ENCODE measurements around the gene SIAH3.

The SIAH3 gene

DNA sequence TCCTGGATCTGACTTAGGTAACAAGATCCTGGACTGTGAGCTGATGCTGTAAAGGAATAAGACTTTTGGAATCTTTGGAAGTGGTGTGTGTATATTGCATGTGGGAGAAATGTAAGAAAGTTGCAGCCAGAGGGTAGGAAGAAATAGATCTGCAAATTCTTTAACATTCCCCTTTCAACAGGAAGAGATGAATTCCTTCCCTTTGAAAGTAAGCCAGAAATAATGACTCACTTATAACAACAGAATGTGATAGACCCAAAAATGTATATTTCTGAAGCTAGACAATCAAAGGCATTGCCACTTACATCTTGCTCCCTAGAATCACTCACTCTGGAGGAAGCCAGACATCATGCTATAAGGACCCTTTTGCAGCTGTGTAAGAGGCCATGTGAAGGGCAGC, 9.8 kb upstream of the SIAH3 start:
- no peak for FAIRE-seq

DNA sequence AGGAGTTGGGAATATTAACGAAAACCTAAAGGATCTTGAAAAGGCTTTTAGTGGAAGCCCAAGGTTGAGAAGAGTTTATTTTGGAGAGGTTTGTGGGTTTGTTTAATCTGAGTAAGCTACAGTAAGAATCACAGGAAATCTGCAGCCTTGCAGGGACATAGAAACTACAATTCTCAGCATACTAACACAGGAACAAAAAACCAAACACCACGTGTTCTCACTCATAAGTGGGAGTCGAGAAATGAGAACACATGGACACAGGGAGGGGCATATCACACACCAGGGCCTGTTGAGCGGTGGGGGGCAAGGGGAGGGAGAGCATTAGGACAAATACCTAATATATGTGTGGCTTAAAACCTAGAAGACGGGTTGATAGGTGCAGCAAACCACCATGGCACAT, 8.7 kb upstream of the SIAH3 start:
- FAIRE-seq = no peak

DNA sequence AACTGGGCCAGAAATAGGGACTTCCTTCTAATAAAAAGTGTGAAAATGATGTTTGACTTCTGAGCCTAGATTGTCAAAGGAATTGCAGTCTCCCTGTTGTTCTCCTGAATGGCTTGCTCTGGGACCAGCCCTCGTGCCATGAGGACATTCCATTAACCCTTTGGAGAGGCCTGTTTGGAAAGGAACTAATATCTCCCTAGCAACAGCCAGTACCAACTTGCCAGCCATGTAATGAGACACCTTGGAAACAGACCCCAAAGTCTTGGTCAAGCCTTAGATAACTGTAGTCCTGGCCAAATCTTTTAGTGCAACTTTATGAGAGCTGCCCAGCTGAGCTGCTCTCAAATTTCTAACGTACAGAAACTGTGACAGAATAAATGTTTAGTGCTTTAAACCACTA, 8.2 kb upstream of the SIAH3 start:
- FAIRE-seq = no peak

DNA sequence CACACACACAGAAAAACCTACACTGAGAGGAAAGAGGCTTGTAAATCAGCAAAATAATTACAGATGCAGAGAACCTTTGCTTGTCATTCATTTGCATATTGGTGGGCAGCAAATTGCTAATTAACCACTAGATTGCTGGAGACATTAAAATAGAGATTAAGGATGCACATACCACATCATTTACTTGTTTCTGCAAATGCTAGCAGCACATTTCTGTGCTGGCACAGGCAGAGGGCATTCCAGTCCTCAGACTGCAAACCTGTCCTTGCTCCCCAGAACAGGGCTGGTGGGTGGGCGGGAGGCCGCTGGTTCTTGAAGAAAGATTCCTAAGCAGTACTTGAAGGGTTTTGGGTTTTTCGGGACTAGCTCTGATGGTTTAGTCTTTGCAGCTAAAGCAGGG, 941 bp upstream of the SIAH3 start:
- FAIRE-seq = no peak

DNA sequence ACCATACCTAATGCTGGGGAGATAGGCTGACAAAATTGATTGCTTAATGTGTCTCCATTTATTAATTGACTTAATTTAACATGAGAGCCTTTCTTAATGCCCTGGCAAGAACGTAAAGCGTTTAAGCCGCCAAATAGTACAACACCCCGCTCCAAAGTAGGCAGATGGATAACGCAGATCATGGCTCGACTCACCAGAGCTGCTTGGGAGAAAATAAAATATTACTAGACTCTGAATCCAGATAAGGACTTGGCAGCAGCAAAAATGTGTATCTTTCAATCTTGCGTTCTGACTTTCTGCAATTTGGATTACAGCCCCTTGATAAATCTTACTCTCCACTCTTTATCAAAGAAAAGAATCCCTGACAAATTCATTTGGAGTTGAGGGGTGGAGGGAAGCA, 403 bp upstream of the SIAH3 start:
- no peak for FAIRE-seq

DNA sequence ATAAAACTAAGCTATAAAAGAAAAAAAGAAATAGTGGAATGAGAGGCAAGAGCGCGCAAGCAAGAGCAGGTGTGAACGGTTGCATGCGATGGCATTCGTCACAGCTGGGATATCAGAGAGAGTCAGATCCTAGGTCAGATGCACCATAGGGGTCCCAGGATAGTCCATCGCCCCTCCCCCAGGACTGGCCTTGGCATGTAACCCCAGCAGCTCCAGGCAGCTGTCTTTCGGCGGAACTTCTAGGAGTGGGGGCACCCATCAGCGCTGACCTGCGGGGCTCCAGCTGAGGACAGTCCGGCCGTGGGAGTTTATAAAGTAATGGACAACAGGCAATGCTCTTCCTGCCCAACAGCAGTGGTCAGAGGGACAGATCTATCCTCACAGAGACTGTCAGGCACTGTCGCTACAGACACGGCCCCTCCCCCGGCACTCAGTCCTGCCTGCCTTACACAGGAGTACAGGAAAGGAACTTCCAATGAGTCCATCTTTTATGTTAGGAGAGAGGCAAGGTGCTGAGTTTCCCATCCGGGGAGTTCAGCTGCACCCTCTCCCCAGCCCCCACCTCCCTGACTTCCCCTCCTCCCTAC, 1.4 kb downstream of the SIAH3 start:
- FAIRE-seq = no peak

DNA sequence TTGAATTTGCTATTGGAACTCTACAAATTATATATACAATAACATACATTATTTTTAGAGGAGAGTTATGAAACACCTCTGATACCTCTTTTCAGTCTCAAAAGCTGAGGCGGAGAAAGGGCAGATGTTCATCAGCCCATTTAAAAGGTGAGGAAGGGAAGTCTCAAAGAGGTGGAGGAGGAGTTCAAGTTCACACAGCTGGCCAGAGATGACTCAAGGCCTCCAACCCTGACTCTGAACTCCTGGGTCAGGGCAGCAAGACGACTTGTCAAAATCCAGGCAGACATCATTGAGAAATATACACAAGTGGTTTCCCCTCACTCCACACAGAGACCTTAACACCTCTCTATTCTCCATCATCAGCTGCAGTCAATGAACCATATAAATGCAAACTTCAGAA, 2.1 kb downstream of the SIAH3 start:
- FAIRE-seq = no peak

DNA sequence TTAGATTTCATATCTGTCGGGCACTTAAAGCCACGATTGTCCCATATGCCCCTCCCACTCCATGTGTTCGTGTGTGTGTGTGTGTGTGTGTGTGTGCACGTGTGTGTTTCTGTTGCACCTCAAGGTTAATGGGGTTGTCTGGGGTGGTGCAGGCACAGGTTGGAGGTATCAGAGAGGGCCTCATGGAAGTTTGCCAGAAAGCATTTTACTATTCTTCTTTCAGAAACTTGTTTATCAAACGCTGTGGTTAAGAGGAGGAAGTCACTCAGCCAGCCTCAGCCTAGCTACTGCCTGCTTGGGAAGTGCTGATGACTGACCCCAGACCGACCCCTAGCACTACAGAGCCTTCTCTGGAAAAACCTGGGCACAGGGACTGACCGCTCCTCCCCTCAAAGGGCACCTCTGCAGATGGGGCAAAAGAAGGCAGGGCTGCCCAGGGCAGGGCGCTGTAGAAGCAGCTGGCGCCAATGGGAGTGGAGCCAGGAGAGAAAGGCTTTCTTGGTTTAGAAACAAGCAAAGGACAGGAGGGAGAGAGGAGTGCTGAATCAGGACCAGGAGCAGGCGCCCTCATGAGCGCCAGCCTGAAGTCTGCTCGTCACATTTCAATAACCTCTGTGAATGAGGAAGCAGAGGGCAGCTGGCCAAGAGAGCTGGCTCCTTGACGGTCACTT, 3.9 kb downstream of the SIAH3 start:
- FAIRE-seq = no peak

DNA sequence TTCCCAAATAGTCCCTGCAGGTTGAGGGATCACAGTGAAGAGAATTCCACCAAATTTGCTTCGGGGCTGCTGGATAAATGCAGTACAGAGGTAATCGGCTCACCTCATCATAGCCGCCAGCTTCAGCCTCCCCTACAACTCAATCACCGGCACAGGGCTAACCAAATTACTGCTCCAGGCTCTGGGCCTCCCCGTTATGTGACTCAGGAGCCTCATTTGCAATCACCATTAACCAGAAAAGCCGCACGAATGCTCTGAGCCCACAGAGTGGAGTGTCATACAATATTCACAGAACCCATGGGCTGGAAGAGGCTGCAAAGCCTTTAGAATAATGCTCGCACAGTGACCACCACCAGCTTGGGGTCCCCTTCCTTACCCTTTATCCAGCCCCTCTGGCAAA, 4.9 kb downstream of the SIAH3 start:
- no peak for FAIRE-seq

DNA sequence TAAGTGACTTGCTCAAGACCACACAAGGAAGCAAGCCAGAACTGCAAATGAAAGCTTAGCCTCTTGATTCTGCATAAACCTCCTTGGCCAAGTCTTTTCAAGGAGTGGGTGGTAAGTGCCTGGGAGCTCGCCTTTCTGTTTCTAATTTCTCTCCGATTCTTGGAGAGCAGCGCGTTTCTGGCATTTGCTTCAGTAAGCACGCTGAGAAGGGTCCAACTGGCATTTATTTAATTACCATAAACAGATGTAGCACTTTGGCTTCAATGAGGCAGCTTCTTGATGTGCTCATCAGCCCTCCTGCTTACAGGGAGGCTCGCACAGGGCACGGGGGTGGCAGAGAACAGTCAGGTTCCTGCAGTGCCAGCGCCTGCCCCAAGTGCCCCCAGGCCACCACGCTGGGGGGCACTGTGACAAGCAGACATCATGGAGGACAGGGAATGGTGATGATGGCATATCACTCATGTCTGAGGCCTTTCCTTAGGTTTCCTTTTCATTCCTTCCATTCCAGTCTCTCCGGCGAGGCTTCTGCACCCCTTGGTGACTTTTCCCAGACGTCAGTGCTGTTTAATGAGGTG, 13.3 kb downstream of the SIAH3 start:
- FAIRE-seq = no peak

DNA sequence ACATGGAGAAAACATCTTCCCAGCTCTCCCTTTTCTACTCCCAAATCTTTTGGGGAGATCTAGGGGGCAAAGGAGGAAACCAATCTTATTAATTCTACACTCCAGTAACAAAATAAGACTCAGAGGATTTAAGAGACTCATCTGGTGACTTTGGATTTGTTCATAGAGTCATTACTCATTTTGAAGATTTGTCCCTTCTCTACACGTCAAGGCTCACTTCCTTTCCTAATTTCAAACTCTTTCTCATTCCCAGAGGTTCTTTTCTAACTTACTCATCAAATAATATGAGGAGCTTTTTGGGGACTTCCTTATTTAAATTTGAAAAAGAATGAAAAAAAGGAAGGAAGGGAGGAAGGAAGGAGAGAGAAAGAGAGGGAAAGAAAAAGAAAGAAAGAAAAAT, 14.4 kb downstream of the SIAH3 start:
- FAIRE-seq = no peak

DNA sequence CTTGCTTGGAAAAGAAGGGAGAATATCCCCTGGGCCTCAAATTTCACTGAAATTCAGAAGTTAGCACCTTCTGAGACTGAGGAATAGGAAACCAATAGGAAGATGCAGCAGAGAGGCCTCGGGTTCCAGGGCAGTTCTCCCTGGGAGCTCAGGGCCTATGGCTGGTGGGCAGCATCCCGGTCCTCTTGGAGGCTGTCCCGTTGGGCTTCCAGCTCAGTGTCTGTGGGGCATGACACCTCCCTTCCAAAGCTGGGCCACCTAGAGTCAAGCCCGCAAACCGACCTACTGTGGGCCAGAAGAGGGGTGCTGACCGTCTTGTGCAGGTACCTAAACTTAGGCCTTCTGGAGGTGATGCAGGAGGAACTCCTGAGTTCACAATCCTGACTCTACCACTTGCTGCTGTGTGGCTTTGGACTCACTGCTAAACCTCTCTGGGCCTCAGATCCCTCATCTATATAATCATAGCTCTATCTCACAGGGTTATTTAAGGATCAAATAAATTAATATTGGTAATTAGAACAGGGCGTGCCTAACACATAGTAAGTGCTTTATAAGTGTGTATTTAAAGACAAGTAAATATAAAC, 17.1 kb downstream of the SIAH3 start:
- no peak for FAIRE-seq

DNA sequence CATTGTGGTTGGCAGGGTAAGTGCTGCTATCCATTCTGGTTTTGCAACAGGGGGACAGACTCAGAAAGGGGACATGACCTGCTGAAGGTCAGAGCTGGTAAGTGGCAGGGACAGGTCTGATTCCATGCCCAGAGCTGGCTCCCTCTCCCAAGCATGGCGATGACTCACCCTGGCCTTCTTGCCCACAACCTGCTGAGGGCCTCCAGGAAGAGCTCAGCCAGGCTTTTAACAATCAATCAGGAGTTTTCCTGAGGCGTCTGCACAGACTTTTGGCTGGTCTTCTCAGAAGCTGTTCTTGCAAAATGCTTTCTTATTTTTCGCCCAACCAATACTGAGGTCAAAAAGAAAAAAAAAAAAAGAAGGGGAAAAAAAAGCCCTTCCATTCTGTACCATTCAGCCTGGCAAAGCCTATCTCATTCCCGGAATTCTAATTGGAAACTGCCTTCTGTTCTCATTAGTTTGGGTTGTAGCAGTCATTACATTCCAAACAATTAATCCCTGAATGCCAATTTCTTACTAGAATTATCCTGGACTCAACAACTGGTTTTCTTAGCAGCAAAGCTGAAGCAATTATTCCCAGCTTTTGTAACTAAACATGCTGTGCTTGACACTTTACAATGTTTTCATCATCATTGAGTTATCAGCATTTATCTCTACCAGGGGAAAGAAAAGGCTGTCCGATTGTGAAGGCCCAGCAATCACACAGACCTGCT, 17.7 kb downstream of the SIAH3 start:
- FAIRE-seq = no peak

DNA sequence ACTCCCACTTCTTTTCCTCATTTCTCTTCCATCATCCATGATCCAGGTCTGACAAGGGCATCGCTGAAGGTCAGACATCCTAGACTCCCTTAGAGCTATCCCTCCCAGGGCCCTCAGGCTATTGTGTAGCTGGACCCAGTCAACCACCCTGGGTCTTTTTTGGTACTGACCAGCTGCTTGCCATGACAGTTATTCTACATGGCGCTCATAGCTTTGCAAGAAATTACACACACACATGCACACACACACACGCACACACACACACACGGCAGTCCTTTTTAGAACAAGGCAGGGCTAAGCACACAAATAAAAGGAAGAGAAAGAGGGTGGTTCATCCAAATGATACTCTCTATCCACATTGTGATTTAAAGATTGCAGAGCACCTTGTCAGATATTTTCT, 18.3 kb downstream of the SIAH3 start:
- FAIRE-seq = no peak

DNA sequence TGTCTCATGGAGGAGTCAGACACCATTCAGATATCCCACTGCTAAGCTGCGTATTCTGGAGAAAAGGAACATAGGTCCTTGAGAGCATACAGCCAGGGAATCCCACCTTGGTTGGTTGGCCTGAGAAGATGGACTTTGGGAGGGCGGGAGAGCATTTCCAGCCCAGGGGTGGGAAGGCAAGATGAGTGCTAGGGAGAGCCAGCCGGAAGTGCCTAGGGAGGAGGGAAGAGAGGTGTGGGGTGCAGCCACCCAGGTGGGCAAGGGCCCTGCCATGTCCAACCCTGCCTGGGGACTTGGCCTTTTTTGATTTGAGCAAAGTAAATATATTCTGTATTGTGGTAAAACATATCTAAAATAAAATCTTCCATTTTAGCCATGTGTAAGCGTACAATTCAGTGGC, 19.7 kb downstream of the SIAH3 start:
- FAIRE-seq = no peak

DNA sequence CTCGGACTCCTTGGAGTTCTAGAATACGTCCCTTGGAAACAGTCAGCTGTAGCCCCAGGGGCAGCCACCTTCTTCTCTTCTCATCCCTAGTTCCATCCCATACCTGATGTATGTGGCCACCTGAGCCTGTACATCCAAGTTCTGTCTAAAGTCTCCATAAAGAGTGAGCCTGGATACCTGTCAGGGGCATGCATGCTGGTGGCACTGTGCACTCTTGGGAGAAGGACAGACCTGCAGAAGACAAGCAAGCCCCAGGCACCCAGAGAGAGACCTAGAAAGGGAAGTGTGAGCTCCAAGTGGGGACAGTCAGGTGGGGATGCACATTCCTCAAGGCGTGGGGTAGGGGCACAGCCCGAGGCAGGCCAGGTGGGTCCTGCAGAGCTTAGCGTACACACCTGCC, 21.4 kb downstream of the SIAH3 start:
- no peak for FAIRE-seq

DNA sequence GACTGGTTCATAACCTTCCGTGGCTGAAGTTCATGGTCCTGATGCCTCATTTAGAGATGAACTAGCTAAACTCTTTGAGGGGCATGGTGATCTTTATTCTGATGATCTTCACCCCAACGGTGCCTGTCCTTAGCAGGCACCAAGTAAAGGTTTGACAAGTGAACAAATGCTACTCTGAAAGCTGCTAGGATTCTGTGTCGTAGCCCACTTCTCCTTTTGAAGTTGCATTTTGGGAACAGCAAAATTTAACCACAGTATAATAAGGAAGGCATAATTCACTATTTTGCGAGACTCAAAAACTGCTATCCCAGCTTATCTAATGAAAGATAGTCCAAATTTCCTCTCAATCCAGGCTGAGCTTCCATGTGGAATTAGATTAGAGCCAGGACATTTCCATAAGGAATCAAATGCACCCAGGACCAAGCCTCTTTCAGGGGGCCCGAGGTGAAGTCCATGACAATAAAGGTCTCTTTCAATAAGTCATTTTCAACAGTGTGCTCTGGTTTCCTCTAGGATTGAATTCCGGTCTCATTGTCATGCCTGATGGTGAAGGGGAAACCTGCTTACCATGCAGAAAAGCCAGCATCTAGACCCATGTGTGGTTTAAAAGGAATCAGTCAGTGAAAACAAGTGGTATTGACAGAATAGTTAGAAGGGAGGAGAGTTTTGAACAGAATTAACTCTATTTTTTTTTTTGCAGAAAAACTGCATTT, 23.1 kb downstream of the SIAH3 start:
- FAIRE-seq = no peak

DNA sequence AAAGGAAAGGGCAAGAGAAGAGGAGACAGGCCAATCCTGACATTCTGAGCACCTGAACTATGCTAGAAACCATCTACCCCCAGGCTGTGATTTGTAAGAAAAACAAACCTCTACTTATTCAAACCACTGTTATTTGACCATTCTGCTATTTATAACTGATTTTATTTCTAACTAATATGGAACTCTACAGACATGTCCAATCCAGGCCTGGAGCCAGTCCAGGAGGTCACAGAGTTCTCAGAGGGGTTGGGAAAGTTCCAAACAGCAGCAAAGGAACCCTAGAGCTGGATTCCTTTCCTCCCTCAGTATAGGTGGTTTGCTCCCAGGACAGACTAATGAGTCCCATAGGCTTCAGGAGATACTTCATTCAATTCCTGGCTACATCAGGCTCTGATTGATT, 24.2 kb downstream of the SIAH3 start:
- FAIRE-seq = no peak

DNA sequence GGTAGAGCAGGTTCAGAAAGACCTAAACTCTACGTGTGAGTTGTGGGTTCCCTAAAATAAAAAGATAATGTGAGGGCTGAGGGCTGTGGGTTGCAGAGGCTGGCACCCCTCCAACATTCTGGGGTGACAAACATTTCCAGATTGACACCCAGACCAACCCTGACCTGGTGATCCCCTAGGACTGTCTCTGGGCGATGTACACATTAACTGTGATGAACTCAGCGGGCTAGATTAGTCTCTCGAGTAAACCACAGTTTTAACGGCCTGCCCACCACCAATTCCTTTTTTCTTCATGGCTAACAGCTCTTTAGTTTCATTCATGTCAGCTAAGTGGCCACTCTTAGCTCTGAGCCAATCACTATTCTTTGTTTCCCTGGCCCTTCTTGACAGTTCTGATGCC, 24.8 kb downstream of the SIAH3 start:
- FAIRE-seq = no peak

DNA sequence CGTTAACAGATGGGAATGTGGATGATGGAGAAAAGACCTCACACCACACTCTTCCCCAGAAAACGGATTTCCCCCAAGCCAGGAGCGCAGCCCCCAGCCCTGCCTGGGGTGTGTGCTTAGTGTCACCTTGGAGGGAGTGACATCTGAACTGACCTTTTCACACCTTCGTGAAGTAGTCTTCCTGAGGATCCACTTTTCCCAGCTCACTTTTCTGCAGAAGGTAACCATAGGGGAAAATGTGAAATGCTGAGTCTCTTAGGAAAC, 26.2 kb downstream of the SIAH3 start:
- no peak for FAIRE-seq

DNA sequence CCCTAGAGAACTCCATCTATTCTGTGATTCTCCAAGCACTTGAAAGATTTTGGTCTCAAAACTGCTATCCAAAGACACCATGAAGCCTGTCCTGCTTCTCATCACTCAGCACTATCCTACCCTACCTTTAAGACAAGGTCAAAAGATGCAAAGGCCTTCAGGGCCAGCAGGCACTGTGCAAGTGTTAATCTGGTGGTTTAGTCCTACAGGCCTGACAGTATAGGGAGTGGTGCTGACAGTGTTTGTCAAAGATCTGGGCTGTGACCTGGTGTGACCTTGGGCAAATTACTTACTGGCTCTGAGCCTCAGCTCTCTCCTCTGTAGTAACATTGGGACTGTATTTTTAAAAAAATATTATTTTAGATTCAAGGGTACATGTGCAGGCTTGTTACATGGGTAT, 28.0 kb downstream of the SIAH3 start:
- no peak for FAIRE-seq

DNA sequence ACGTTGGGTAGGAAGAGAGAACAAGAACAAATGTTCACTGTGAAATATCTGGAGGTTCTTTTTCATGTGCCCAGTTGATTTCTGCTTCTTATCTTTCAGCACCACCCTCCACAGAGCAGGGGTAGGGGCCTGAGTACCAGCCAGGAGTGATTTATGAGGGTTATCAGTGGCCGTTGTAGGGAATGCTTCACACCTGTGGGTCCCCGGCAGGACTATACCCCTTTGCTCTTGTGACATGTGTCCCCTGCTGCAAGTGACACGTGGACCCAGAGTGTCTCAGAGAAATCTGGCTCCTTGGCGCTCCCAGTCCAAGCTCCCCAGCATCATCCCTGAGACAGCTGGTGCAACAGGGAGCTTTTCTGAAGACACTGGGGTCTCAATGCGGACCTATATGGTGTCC, 29.7 kb downstream of the SIAH3 start:
- FAIRE-seq = no peak

DNA sequence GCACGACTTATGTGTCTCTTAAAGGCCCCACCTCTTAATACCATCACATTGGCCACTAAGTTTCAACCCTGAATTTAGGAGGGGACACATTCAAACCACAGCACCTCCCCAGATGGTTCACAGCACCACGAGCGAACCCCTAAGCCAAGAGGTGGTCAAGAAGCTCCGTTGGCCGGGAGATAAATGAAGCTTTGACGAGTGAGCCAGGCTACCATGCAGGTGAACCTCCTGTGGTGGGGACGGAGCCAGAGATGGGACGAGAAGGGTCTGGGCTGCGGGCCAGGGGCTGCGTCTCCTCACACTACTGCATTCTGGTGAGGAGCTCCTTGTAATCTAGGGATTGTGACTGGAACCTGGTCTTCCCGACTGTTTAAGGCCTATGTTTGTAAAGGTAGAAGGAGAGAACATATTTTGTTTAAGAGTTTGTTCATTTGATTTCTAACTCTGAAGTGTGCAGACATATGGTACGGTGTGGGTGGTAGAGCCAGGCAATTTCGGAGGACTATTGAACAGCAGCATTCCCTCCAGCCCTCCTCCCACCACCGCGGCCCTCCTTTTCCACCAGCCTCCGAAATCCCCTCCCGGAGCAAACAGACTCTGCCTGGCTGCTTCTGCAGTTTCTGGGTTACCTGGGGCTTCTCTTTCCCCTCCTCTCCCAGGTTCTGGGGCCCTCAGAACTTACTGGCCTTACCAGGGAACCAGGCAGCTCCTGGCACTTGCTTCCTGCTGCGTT, 31.3 kb downstream of the SIAH3 start:
- no peak for FAIRE-seq
